Measurements from ENCODE around the gene SH3BP5. TPM values are rescaled to one million over a fixed set of nuclear protein-coding genes. Genes with fewer than 3 reads are reported as not detected.

The SH3BP5 gene
- polyA plus RNA-seq, 1 of the 3 experiments (the other 2 are of a cell fraction): 29.5 TPM

- peak overlapping the region; percentile 78; the same call in 1 of the 2 replicates for H2AFZ ChIP-seq (ENCODE audit: low read depth)
- TF ChIP-seq ELF1 (IDR thresholded peaks at IDR 0.05) (no peak), SIN3A (IDR thresholded peaks at IDR 0.05; ENCODE audit: borderline replicate concordance, low read depth, low read length) (0 out of 2 replicates have a peak, but pooled peaks have one; percentile 6), MXI1 (IDR thresholded peaks at IDR 0.05; ENCODE audit: low read depth, low read length) (peak; percentile 58; the same call in 1 of the 2 replicates), GABPA (IDR thresholded peaks at IDR 0.05; ENCODE audit: low read depth) (no peak)
- H4K20me1 ChIP-seq (ENCODE audit: insufficient read depth): peaks cover 35% of the 10 kb centered on the region
- peak; percentile 30 for DNase-seq
- POLR2A ChIA-PET: interaction anchor here (0.9 kb wide), 1 partner anchor 15 kb away, joined by 7 read pairs; no protein-coding TSS in a partner anchor
- H3K36me3 ChIP-seq (replicated peaks in 1 of 2; ENCODE audit: control insufficient read depth in 1 of 2, insufficient read depth in 2 of 2, low read length in 1 of 2): peaks cover 17 to 27% of the 10 kb centered on the region in 2 experiments
- WGBS (ENCODE audit: low lambda C conversion rate): 12% methylated on average over 13 of the region's 30 CpGs
- no peaks in the 10 kb centered on the region for H3K27me3 ChIP-seq (ENCODE audit: insufficient read depth)
- no peaks in the 10 kb centered on the region for H3K9me3 ChIP-seq
- peak overlapping the region; percentile 88 for H3K4me2 ChIP-seq
- peak overlapping the region; percentile 89 for H3K9ac ChIP-seq
- CTCF ChIA-PET: interaction anchor here (0.9 to 6.2 kb wide), 8 partner anchors 15 to 351 kb away, joined by 4 to 53 read pairs (median 4); no protein-coding TSS in a partner anchor
- no peaks in the 10 kb centered on the region for H3F3A ChIP-seq (replicated peaks; ENCODE audit: insufficient read depth)
- no peaks in the 10 kb centered on the region for H3K9me2 ChIP-seq
- H3K4me3 ChIP-seq (ENCODE audit: low read depth in 2 of 2, low read length in 1 of 2): peak overlapping the region; percentile 87 to 92
- peaks cover 0 to 13% of the 10 kb centered on the region in 2 experiments; a peak in 3 of 4 replicates for H3K4me1 ChIP-seq (ENCODE audit: control insufficient read depth in 1 of 2, insufficient read depth in 2 of 2, low read depth in 1 of 2, low read length in 1 of 2)
- peak overlapping the region; percentile 83 to 92 for H3K27ac ChIP-seq (ENCODE audit: low read depth in 2 of 2, low read length in 1 of 2)
- peaks cover 57% of the 10 kb centered on the region for H3K79me2 ChIP-seq (ENCODE audit: insufficient read depth)
These were observed 125.5 kb downstream of the SH3BP5 start for GRCh38 chr3:15206662-15207576.

GRCh38 chr3:15205934-15206661, 126.3 kb downstream of the SH3BP5 start, which contains the start of gene CAPN7:
Gene CAPN7 (plus strand): TSS chr3:15206246. CDS start chr3:15206496, 250 bp downstream.
- Histone ChIP-seq H3K9me2 (no peaks in the 10 kb centered on the region), H3K79me2 (ENCODE audit: insufficient read depth) (peaks cover 48% of the 10 kb centered on the region), H3K27me3 (ENCODE audit: insufficient read depth) (no peaks in the 10 kb centered on the region), H3K36me3 (replicated peaks in 1 of 2; ENCODE audit: control insufficient read depth in 1 of 2, insufficient read depth in 2 of 2, low read length in 1 of 2) (peaks cover 15 to 19% of the 10 kb centered on the region in 2 experiments), H3K4me3 (ENCODE audit: low read depth in 2 of 2, low read length in 1 of 2) (peak within 1 kb of the TSS; percentile 87 to 92), H3K9ac (peak within 1 kb of the TSS; percentile 89), H4K20me1 (ENCODE audit: insufficient read depth) (peaks cover 34% of the 10 kb centered on the region), H2AFZ (ENCODE audit: low read depth) (peak within 1 kb of the TSS; percentile 80), H3K4me1 (ENCODE audit: control insufficient read depth in 1 of 2, insufficient read depth in 2 of 2, low read depth in 1 of 2, low read length in 1 of 2) (peaks cover 0 to 13% of the 10 kb centered on the region in 2 experiments; a peak in 3 of 4 replicates), H3K9me3 (no peaks in the 10 kb centered on the region), H3K27ac (ENCODE audit: low read depth in 2 of 2, low read length in 1 of 2) (peak within 1 kb of the TSS; percentile 83 to 92), H3F3A (replicated peaks; ENCODE audit: insufficient read depth) (no peaks in the 10 kb centered on the region), H3K4me2 (peak within 1 kb of the TSS; percentile 88)
- WGBS (ENCODE audit: low lambda C conversion rate): 0% methylated on average over 2 of the region's 92 CpGs
- ChIA-PET POLR2A (interaction anchor here (0.6 to 1.3 kb wide), 3 partner anchors 141 to 294 kb away, joined by 3 to 4 read pairs (median 4); partner anchors contain the start of gene MRPS25), CTCF (interaction anchor here (0.6 to 6.2 kb wide), 12 partner anchors 9 to 351 kb away, joined by 3 to 53 read pairs (median 4); no protein-coding TSS in a partner anchor)
- DNase-seq: peak; percentile 98
- TF ChIP-seq JUND (IDR thresholded peaks at IDR 0.05) (no peak), TAF1 (IDR thresholded peaks at IDR 0.05; ENCODE audit: borderline replicate concordance, low read depth, low read length) (no peak; the same call in 1 of the 2 replicates), RFX5 (IDR thresholded peaks at IDR 0.05; ENCODE audit: low read length) (no peak), SIN3A (IDR thresholded peaks at IDR 0.05; ENCODE audit: borderline replicate concordance, low read depth, low read length) (peak; percentile 31; the same call in 1 of the 2 replicates), MEF2A (IDR thresholded peaks at IDR 0.05; ENCODE audit: borderline replicate concordance, low read depth) (no peak), TEAD4 (IDR thresholded peaks at IDR 0.05; ENCODE audit: borderline replicate concordance, insufficient read depth) (no peak), GATA2 (CRISPR knock-in tag; IDR thresholded peaks at IDR 0.05) (0 out of 2 replicates have a peak, but pooled peaks have one; percentile 11), TCF12 (IDR thresholded peaks at IDR 0.05) (no peak), POLR2AphosphoS5 (IDR thresholded peaks at IDR 0.05; ENCODE audit: low read depth, low read length) (peak; percentile 87), REST (IDR thresholded peaks at IDR 0.05; ENCODE audit: low read depth, low read length) (0 out of 2 replicates have a peak, but pooled peaks have one; percentile 2), USF1 (IDR thresholded peaks at IDR 0.05; ENCODE audit: borderline replicate concordance, low read depth) (peak; percentile 95), USF2 (IDR thresholded peaks at IDR 0.05; ENCODE audit: borderline replicate concordance, low read depth, low read length) (peak; percentile 87)
